ENCODE data around the gene OR51B4.

- TF ChIP-seq CTCF (IDR thresholded peaks at IDR 0.05) (no peak), POLR2A (IDR thresholded peaks at IDR 0.05) (no peak)
These were observed 1.5 kb downstream of the OR51B4 start for GRCh38 chr11:5300251-5300650.

Data from thyroid gland (tissue), 4 donors.